ENCODE data around the gene VASN. TPM values are rescaled to one million over a fixed set of nuclear protein-coding genes. Genes with fewer than 3 reads are reported as not detected.

The VASN gene
- total RNA-seq, 2 experiments from 2014 or later = not detected

DNA sequence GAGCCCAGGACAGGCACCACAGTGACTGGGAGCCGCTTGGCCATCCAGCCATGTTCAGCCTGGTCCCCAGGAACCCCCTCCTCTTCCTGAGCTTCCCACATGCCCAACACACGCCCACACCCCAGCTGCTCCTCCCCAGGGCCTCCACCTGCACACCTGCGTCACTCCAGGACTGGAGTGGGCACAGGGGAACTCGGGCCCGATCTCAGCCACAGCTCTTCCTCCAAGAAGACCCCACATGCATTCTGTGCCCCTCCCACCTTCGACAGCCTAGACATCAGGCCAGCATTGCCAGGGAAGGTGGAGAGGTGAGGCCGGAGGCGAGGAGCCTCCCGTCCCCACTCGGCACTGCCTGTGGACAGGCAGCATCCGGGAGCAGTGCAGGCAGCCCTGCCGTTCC, 6.0 kb upstream of the VASN start:
- no peak overlapping the region for H3K27ac Mint-ChIP-seq
- CTCF ChIA-PET = interaction anchor here (0.7 kb wide), 2 partner anchors 7 to 37 kb away, joined by 3 to 4 read pairs; no protein-coding TSS in a partner anchor
- no peak overlapping the region for H3K4me3 Mint-ChIP-seq
- DNase-seq (no peak), ATAC-seq (no peak)
- H3K36me3 Mint-ChIP-seq (ENCODE audit: low read depth) = peaks cover 8% of the 10 kb centered on the region
- no peaks in the 10 kb centered on the region for H3K4me1 Mint-ChIP-seq
- H3K9me3 Mint-ChIP-seq (ENCODE audit: low read depth) = no peaks in the 10 kb centered on the region
- H3K27me3 Mint-ChIP-seq = no peaks in the 10 kb centered on the region
- intact Hi-C loops (cut with DNase I, micrococcal nuclease) = no loop called here
- POLR2A ChIA-PET = no interaction called here

DNA sequence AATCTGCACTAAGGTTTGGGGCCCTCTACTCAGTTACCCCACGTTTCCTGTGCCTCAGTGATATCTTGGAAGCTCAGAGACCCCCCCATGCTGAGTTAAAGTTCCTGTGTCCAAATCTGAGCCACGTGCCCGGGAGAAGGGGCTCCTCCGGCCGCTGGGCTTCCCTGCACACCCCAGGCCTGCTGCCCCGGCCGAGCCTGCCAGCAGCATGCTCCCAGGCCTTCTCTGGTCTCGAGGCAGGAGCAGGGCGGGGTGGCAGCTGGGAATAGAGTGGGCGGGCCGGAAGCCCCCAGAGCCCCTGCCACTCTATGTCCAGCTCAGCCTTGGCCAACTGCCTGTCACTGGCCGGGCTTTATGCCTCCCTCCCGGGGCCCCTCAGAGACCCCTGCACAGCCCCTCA, 5.6 kb upstream of the VASN start:
- CTCF ChIA-PET = interaction anchor here (0.7 kb wide), 1 partner anchor 37 kb away, joined by 3 read pairs; no protein-coding TSS in a partner anchor
- H3K27me3 Mint-ChIP-seq = no peaks in the 10 kb centered on the region
- POLR2A ChIA-PET = no interaction called here
- intact Hi-C loops (cut with DNase I, micrococcal nuclease) = no loop called here
- H3K4me1 Mint-ChIP-seq = no peaks in the 10 kb centered on the region
- H3K36me3 Mint-ChIP-seq (ENCODE audit: low read depth) = peaks cover 8% of the 10 kb centered on the region
- DNase-seq = no peak
- no peak overlapping the region for H3K4me3 Mint-ChIP-seq
- no peak for ATAC-seq
- H3K27ac Mint-ChIP-seq = no peak overlapping the region
- H3K9me3 Mint-ChIP-seq (ENCODE audit: low read depth) = no peaks in the 10 kb centered on the region

DNA sequence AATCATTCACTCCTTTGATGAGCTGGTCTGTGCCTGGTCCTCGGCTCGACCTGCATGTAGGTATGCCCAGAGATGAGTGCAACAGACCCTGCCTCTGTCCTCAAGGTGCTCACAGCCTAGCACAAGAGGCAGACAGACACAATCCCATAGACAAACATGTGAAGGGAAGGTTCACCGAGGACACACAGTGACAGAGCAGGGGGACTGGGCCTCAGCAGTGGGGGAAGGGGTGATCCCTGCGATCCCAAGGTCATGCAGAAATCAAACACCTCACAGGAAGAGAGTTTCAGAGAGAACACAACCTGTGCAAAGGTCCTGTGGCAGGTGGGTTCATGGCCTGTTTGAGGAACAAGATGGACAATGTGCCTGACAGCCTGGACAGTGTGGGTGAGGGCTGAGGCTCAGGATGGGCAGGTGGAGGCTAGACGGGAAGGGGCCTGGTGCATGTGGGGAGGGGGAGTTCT, 4.2 kb upstream of the VASN start:
- Mint-ChIP-seq H3K27me3 (no peaks in the 10 kb centered on the region), H3K4me3 (no peak overlapping the region), H3K36me3 (ENCODE audit: low read depth) (peaks cover 8% of the 10 kb centered on the region), H3K4me1 (peaks cover 4% of the 10 kb centered on the region), H3K27ac (no peak overlapping the region), H3K9me3 (ENCODE audit: low read depth) (no peaks in the 10 kb centered on the region)
- DNase-seq (no peak), ATAC-seq (no peak)
- POLR2A ChIA-PET = no interaction called here
- intact Hi-C loops (cut with DNase I, micrococcal nuclease) = no loop called here
- CTCF ChIA-PET = no interaction called here

DNA sequence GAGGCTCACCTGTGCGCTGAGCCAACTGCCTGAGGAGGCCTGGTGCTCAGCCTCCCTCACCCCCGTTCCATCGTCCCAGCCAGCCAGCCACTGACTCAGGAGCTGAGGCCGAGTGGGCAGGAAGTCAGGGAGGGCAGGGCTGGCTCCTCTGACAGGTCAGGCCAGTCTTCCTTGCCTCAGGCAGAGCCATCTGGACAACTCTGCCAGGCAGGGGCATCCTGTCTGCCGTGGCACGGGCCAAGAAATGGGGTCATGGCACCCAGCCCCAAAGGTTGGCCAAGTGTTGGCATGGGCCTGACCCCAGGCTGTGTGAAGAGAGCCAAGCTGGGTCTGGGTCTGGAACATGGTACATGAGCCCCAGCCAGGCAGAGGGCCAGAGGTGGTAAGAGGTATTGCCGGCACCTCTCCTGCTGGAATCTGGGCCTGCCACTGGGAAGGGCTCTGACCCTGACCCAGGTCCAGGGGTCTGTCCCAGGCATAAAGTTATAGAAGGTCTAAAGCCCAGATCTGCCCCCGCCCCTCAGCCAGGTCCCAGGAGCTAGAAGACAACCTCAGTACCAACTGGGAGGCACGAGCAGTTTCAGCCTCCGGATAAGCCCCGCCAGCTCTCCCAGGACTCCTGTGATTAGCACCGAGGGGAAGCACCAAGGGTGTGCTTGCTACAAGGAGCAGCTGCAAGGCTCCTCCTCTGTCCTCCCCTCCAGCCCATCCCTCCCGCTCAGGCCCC, 2.5 kb upstream of the VASN start:
- ChIA-PET POLR2A (interaction anchor here (0.6 kb wide), 1 partner anchor 139 kb away, joined by 3 read pairs; no protein-coding TSS in a partner anchor), CTCF (interaction anchor here (0.6 to 1.4 kb wide), 2 partner anchors 10 to 18 kb away, joined by 3 to 5 read pairs; no protein-coding TSS in a partner anchor)
- Mint-ChIP-seq H3K27me3 (no peaks in the 10 kb centered on the region), H3K4me3 (no peak overlapping the region), H3K4me1 (peaks cover 9% of the 10 kb centered on the region), H3K9me3 (ENCODE audit: low read depth) (no peaks in the 10 kb centered on the region), H3K27ac (no peak overlapping the region), H3K36me3 (ENCODE audit: low read depth) (peaks cover under 1% of the 10 kb centered on the region)
- intact Hi-C loops (cut with DNase I, micrococcal nuclease) = no loop called here
- DNase-seq (no peak), ATAC-seq (no peak)

DNA sequence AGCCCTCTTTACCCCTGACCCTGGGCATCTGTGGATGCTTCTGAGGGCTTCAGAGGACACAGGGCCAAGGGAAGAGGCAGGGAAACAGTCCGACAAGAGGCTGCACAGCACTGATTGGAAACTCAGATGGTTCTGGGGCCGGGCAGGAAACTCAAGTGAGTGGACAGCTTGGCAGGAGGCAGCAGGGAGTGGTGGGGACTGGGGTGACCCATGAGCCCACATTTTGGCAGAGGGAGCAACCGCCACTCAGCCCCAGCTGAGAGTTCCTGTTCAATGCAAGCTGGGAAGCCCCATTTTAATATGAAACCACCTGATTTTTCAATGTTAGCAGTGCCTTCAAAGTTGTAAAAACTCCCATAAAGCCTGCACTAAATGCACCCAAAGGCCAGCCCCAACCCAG, 1.5 kb upstream of the VASN start:
- DNase-seq = no peak
- no peaks in the 10 kb centered on the region for H3K9me3 Mint-ChIP-seq (ENCODE audit: low read depth)
- ATAC-seq = no peak
- H3K27ac Mint-ChIP-seq = no peak overlapping the region
- POLR2A ChIA-PET = no interaction called here
- no peaks in the 10 kb centered on the region for H3K27me3 Mint-ChIP-seq
- CTCF ChIA-PET = interaction anchor here (0.5 to 0.6 kb wide), 2 partner anchors 112 to 678 kb away, joined by 4 read pairs; no protein-coding TSS in a partner anchor
- peaks cover 12% of the 10 kb centered on the region for H3K4me1 Mint-ChIP-seq
- H3K4me3 Mint-ChIP-seq = no peak overlapping the region
- intact Hi-C loops (cut with DNase I, micrococcal nuclease) = loop anchor here in 1 of 2 experiments (2.0 kb wide), 1 partner anchor 63 kb away; no protein-coding TSS in a partner anchor
- H3K36me3 Mint-ChIP-seq (ENCODE audit: low read depth) = no peaks in the 10 kb centered on the region

DNA sequence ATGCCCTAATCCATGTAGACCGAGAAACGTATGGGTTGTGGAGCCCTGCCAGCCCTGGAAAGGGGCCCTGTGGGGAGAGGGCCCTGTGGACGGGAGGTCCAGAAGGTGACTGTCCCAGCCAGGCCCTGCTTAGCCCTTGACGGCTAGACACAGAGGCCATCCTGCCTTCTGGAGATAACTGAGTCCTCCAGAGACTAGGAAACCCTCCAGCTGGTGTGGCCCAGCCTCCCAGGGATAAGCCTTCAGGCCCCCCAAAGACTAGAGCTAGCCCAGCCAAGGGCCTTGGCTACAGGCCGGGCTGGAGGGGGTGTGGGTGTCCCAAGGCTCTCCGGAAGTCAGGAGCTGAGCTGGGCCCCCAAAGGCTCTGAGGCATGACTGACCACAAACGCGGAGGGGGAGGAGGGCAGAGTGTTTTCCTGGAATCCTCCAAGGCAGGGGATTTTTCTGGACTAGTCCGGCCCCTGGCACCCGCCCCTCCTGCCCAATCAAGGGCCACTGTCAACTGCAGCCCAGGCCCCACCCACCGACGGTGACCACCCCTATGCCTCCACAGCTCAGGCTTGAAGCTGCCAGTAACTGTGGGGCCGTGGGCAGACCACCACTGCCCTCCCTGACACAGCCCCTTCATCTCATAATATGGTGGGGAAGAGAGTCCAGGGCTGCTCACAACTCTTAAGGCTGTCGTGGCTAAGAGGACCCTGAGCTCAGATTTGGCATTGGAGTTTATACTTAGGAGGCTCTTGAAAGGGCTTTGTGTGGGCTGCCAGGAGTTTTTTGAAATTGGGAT, 885 bp upstream of the VASN start:
- Mint-ChIP-seq H3K36me3 (ENCODE audit: low read depth) (no peaks in the 10 kb centered on the region), H3K9me3 (ENCODE audit: low read depth) (no peaks in the 10 kb centered on the region), H3K4me1 (peaks cover 12% of the 10 kb centered on the region), H3K27ac (no peak overlapping the region), H3K4me3 (no peak overlapping the region), H3K27me3 (no peaks in the 10 kb centered on the region)
- CTCF ChIA-PET = interaction anchor here (0.5 to 1.0 kb wide), 3 partner anchors 11 to 679 kb away, joined by 4 to 5 read pairs (median 4); no protein-coding TSS in a partner anchor
- ATAC-seq (no peak), DNase-seq (no peak)
- POLR2A ChIA-PET = no interaction called here
- intact Hi-C loops (cut with DNase I, micrococcal nuclease) = loop anchor here (1.0 to 2.0 kb wide), 2 partner anchors 19 to 64 kb away; partner anchors contain the start of gene PAM16 (in 1 of the 2)

DNA sequence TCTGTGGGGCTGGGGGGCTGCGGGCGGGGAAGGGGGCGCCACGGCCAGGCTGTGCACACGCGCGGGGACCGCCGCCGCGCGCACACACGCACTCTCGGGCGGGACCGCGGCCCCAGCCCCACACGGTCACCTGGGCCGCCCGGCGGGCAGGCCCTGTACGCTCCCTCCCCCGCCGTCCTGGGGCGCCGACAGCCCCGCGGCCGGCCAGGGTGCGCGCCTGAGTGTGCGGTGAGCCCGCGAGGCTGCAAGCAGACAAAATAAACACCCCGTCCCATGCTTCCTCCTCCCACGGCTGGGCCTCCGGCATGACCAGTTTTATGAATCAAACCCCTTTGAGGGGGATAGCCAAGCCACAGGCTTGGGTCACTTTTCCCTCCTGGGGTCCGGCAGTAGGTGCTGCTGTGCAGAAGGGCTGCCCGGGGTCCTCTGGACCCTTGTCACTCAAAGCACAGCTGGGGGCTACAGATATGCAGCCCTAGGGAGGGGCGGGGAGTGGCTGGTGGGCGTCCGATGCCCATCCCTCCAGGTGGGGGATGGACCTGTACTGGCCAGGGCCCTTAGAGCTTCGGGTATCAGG, 441 bp downstream of the VASN start:
- intact Hi-C loops (cut with DNase I, micrococcal nuclease) = no loop called here
- peaks cover 12% of the 10 kb centered on the region for H3K4me1 Mint-ChIP-seq
- peak; percentile 52 for DNase-seq
- no peaks in the 10 kb centered on the region for H3K27me3 Mint-ChIP-seq
- peak overlapping the region; percentile 59 for H3K4me3 Mint-ChIP-seq
- H3K9me3 Mint-ChIP-seq (ENCODE audit: low read depth) = no peaks in the 10 kb centered on the region
- H3K27ac Mint-ChIP-seq = no peak overlapping the region
- ChIA-PET CTCF (no interaction called here), POLR2A (no interaction called here)
- ATAC-seq = peak; percentile 60
- no peaks in the 10 kb centered on the region for H3K36me3 Mint-ChIP-seq (ENCODE audit: low read depth)

DNA sequence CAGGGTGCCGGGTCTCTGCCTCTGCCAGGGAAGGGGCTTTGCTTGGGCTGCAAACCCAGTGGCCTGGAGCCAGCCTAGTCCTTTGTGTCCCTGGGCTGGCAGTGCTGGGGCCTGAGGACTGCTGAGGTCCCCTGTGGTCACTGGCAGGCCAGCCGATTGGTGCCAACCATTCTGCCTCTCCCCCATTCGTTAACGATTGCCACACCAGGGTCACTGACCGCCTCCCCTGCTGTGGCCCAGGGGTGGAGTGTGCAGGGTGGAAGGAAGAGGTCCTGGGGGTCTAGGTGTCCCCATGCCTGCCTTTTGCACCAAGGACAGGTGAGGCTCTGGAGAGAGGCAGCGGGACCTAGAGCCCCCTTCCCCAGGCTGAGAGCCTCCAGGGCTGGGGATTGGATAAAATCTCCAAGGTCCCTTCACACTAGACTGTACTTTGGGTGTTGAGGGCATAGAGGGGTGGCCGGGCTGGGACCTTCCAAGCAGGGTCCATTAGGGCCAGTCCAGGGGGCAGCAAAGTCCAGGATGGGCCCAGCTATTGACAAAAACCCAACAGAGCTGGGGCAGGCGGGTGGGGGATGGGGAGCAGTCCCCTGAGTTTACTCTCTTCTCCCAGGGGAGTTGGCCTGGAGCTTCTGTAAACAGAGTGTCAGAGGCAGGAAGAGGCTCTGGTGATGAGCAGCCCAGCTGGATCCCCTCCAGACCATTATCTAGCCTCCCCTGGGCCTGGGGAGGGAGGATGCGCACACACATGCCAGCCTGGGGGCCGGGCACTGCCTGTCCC, 1.1 kb downstream of the VASN start:
- CTCF ChIA-PET = interaction anchor here (0.6 to 0.7 kb wide), 2 partner anchors 8 to 19 kb away, joined by 3 to 4 read pairs; no protein-coding TSS in a partner anchor
- POLR2A ChIA-PET = no interaction called here
- H3K4me1 Mint-ChIP-seq = peaks cover 13% of the 10 kb centered on the region
- H3K36me3 Mint-ChIP-seq (ENCODE audit: low read depth) = no peaks in the 10 kb centered on the region
- H3K9me3 Mint-ChIP-seq (ENCODE audit: low read depth) = no peaks in the 10 kb centered on the region
- intact Hi-C loops (cut with DNase I, micrococcal nuclease) = no loop called here
- H3K4me3 Mint-ChIP-seq = no peak overlapping the region
- no peak for ATAC-seq
- H3K27me3 Mint-ChIP-seq = no peaks in the 10 kb centered on the region
- H3K27ac Mint-ChIP-seq = no peak overlapping the region
- no peak for DNase-seq

DNA sequence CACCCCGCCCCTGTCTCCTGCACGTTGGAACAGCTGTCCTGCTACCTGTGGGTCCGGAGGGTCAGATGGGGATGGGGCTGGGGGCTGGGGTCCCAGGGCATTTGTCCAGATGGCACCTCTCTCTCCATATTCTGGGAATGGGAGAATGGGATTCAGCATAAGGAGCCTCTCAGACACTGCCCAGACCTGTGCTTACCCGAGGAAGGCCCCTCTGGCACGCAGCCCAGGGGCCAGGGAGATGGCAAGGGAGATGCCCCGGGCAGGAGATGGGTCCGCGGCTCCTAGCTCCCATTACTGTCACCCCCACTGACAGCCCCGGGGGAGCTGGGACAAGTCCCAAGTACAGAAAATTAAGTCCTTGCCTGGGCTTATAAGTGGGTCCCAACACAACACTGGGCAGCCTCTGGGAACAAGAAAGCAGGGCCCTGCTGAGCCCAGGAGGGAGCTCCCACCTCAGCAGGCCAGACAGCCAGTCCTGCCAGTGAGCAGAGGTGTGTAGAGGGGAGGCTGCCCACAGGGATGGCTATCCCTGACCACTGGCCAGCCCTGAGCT, 1.8 kb downstream of the VASN start:
- peaks cover 15% of the 10 kb centered on the region for H3K4me1 Mint-ChIP-seq
- no peak overlapping the region for H3K27ac Mint-ChIP-seq
- no peaks in the 10 kb centered on the region for H3K9me3 Mint-ChIP-seq (ENCODE audit: low read depth)
- CTCF ChIA-PET = interaction anchor here (0.6 kb wide), 3 partner anchors 8 to 27 kb away, joined by 3 to 4 read pairs (median 4); no protein-coding TSS in a partner anchor
- intact Hi-C loops (cut with DNase I, micrococcal nuclease) = no loop called here
- no peak for ATAC-seq
- POLR2A ChIA-PET = no interaction called here
- H3K27me3 Mint-ChIP-seq = no peaks in the 10 kb centered on the region
- no peak for DNase-seq
- no peaks in the 10 kb centered on the region for H3K36me3 Mint-ChIP-seq (ENCODE audit: low read depth)
- no peak overlapping the region for H3K4me3 Mint-ChIP-seq

DNA sequence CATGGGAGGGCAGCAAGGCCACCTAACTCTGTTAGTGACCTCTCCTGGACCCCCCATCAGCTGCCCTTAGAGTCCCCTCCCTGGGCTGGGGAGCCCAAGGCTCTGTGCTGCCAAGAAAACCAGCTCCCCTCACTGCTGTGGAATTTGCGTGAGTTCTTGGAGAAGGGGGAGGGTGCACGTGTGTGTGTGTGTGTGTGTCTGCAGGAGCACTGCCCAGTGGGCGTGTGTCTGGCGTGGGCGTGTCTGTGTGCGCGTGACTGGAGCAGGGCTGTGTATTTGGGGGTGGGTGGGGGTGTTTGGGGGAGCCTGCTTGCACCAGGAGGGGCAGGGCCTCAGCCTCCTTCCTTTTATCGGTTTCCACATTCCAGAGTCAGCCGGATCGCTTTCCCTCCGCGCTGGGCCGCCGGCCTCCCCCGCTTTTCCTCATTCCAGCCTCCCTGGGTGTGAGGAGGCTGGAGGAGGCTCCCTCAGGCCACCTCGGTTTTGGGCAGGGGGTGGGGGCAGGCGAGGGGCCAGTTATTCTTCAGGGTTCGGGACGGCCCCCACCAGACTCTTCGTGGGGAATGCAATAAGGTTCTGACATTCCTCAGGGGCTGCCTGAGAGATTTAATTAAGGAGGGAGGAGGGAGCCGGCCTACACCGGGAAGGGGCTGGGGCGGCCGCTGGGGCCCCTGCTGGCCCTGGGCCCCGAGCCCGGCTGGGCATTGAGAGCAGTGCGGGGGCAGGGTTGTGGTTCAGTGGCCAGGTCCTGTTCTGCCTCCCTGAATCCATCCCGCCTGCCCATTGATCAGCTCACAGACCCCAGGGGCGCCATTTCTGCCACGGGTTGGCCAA, 2.5 kb downstream of the VASN start:
- Mint-ChIP-seq H3K27me3 (no peaks in the 10 kb centered on the region), H3K27ac (no peak overlapping the region)

More for the DNA sequence above, 2.5 kb downstream of the VASN start:
- ChIA-PET POLR2A (no interaction called here), CTCF (interaction anchor here (0.5 to 1.9 kb wide), 5 partner anchors 19 to 413 kb away, joined by 3 to 4 read pairs (median 3); partner anchors contain the start of gene PAM16)
- intact Hi-C loops (cut with DNase I, micrococcal nuclease) = no loop called here
- ATAC-seq (no peak), DNase-seq (no peak)
- H3K9me3 Mint-ChIP-seq (ENCODE audit: low read depth) = no peaks in the 10 kb centered on the region
- peaks cover 15% of the 10 kb centered on the region for H3K4me1 Mint-ChIP-seq
- H3K36me3 Mint-ChIP-seq (ENCODE audit: low read depth) = no peaks in the 10 kb centered on the region
- H3K4me3 Mint-ChIP-seq = no peak overlapping the region

Data from activated CD4-positive, alpha-beta T cell treated with anti-CD3 and anti-CD28 coated beads for 36 hours (primary cell).